ENCODE measurements around the gene METTL23. TPM values are rescaled to one million over a fixed set of nuclear protein-coding genes. Genes with fewer than 3 reads are reported as not detected.

The METTL23 gene
- polyA plus RNA-seq, 1 donor (not counting 4 experiments of a cell fraction or from before 2014, with no cell fraction given) = 48.3 TPM

GRCh38 chr17:76735586-76736348 lies 9.1 kb downstream of the METTL23 start:
- Histone ChIP-seq H3K9ac (ENCODE audit: control insufficient read depth, extremely low read depth, insufficient read depth, low read length) (peak overlapping the region; percentile 99), H4K20me1 (ENCODE audit: control insufficient read depth, extremely low read depth, insufficient read depth, low read length) (peaks cover 24% of the 10 kb centered on the region), H2AFZ (ENCODE audit: control insufficient read depth, low read length) (no peak overlapping the region), H3K4me3 (ENCODE audit: control insufficient read depth in 2 of 3, extremely low read depth in 1 of 3, insufficient read depth in 2 of 3, low read depth in 1 of 3, low read length in 3 of 3) (peak overlapping the region; percentile 98 to 100 (median 100)), H3K9me3 (ENCODE audit: control insufficient read depth, low read depth, low read length) (no peaks in the 10 kb centered on the region), H3K27me3 (ENCODE audit: control insufficient read depth, extremely low read depth, insufficient read depth, low read length) (no peaks in the 10 kb centered on the region), H3K79me2 (ENCODE audit: control insufficient read depth, insufficient read depth, low read length) (peaks cover 61% of the 10 kb centered on the region), H3K9me1 (ENCODE audit: control insufficient read depth, extremely low read depth, insufficient read depth, low read length) (no peaks in the 10 kb centered on the region), H3K4me2 (ENCODE audit: control insufficient read depth, extremely low read depth, insufficient read depth, low read depth, low read length) (peak overlapping the region; percentile 96), H3K36me3 (ENCODE audit: control insufficient read depth in 2 of 2, extremely low read depth in 1 of 2, insufficient read depth in 2 of 2, low read length in 2 of 2) (peaks cover 14 to 36% of the 10 kb centered on the region in 2 experiments), H3K4me1 (ENCODE audit: control insufficient read depth, extremely low read depth, insufficient read depth, low read length) (peaks cover 33% of the 10 kb centered on the region), H3K27ac (ENCODE audit: control insufficient read depth, insufficient read depth, low read length) (peak overlapping the region; percentile 96)
- DNase-seq (ENCODE audit: low read depth, low spot score) (no peak), FAIRE-seq (no peak)
- TF ChIP-seq, protein P1, sequence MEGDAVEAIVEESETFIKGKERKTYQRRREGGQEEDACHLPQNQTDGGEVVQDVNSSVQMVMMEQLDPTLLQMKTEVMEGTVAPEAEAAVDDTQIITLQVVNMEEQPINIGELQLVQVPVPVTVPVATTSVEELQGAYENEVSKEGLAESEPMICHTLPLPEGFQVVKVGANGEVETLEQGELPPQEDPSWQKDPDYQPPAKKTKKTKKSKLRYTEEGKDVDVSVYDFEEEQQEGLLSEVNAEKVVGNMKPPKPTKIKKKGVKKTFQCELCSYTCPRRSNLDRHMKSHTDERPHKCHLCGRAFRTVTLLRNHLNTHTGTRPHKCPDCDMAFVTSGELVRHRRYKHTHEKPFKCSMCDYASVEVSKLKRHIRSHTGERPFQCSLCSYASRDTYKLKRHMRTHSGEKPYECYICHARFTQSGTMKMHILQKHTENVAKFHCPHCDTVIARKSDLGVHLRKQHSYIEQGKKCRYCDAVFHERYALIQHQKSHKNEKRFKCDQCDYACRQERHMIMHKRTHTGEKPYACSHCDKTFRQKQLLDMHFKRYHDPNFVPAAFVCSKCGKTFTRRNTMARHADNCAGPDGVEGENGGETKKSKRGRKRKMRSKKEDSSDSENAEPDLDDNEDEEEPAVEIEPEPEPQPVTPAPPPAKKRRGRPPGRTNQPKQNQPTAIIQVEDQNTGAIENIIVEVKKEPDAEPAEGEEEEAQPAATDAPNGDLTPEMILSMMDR (optimal IDR thresholded peaks at IDR 0.05 in 1 of 3, IDR thresholded peaks at IDR 0.05 in 1 of 3, conservative IDR thresholded peaks at IDR 0.05 in 1 of 3; ENCODE audit: extremely low read depth in 1 of 3, insufficient read depth in 2 of 3, low read length in 3 of 3) = no peak
- no peak for TF ChIP-seq EZH2 (IDR thresholded peaks at IDR 0.05; ENCODE audit: low read length)
- dilution Hi-C loops (cut with MboI; ENCODE audit: extremely low pct_ligation_motif_present, low sequenced_read_pairs) = no loop called here

DNA sequence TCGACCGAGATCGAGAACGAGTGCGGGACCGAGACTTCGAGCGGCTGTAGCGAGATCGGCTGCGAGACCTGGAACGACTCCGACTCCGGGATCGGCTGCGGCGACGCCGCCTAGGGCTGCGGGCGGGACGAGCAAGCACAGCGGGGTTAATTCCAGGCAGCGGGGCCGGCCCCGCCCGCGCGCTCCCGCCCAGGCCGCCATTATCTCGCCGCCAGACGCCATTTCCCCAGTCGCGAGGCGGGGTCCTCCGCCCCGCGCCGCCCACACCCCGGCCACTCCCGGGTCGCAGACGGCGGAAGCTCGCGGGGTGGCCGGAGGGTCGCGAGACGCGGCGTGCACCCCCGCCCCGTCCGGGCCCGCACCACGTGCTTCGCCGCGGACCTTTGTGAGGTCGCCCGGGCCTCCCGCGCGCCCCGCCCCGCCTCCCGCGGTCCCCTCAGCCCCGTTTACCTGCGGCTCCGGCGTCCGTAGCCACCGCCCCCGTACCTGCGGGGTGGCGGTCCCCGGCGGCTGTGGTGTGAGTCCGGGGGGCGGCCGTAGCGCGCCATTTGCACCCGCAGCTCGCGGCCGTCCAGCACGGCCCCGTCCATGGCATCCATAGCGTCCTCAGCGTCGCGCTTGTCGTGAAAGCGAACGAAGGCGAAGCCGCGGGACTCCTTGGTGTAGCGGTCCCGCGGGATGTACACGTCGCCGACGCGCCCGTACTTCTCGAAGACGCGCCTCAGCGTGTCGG lies 9.9 kb downstream of the METTL23 start:
- H3K4me1 ChIP-seq (ENCODE audit: control insufficient read depth, extremely low read depth, insufficient read depth, low read length) = peaks cover 33% of the 10 kb centered on the region
- H4K20me1 ChIP-seq (ENCODE audit: control insufficient read depth, extremely low read depth, insufficient read depth, low read length) = peaks cover 24% of the 10 kb centered on the region
- H3K4me2 ChIP-seq (ENCODE audit: control insufficient read depth, extremely low read depth, insufficient read depth, low read depth, low read length) = peak overlapping the region; percentile 96
- H3K9ac ChIP-seq (ENCODE audit: control insufficient read depth, extremely low read depth, insufficient read depth, low read length) = peak overlapping the region; percentile 99
- FAIRE-seq = no peak
- peak overlapping the region; percentile 96 for H3K27ac ChIP-seq (ENCODE audit: control insufficient read depth, insufficient read depth, low read length)
- no peak for DNase-seq (ENCODE audit: low read depth, low spot score)
- H3K4me3 ChIP-seq (ENCODE audit: control insufficient read depth in 2 of 3, extremely low read depth in 1 of 3, insufficient read depth in 2 of 3, low read depth in 1 of 3, low read length in 3 of 3) = peak overlapping the region; percentile 98 to 100 (median 100)
- H3K27me3 ChIP-seq (ENCODE audit: control insufficient read depth, extremely low read depth, insufficient read depth, low read length) = no peaks in the 10 kb centered on the region
- H3K79me2 ChIP-seq (ENCODE audit: control insufficient read depth, insufficient read depth, low read length) = peaks cover 57% of the 10 kb centered on the region
- peaks cover 2% of the 10 kb centered on the region for H3K9me1 ChIP-seq (ENCODE audit: control insufficient read depth, extremely low read depth, insufficient read depth, low read length)
- TF ChIP-seq, protein P1 (optimal IDR thresholded peaks at IDR 0.05 in 1 of 3, IDR thresholded peaks at IDR 0.05 in 1 of 3, conservative IDR thresholded peaks at IDR 0.05 in 1 of 3; ENCODE audit: extremely low read depth in 1 of 3, insufficient read depth in 2 of 3, low read length in 3 of 3) = peak in 2 of 3 experiments; percentile 7 to 18
- TF ChIP-seq EZH2 (IDR thresholded peaks at IDR 0.05; ENCODE audit: low read length) = no peak
- H3K9me3 ChIP-seq (ENCODE audit: control insufficient read depth, low read depth, low read length) = no peaks in the 10 kb centered on the region
- no peak overlapping the region for H2AFZ ChIP-seq (ENCODE audit: control insufficient read depth, low read length)
- peaks cover 14 to 36% of the 10 kb centered on the region in 2 experiments for H3K36me3 ChIP-seq (ENCODE audit: control insufficient read depth in 2 of 2, extremely low read depth in 1 of 2, insufficient read depth in 2 of 2, low read length in 2 of 2)
- dilution Hi-C loops (cut with MboI; ENCODE audit: extremely low pct_ligation_motif_present, low sequenced_read_pairs) = no loop called here
